Tibial nerve (tissue), 4 donors: ENCODE measurements around the gene ARF1. TPM values are rescaled to one million over a fixed set of nuclear protein-coding genes. Genes with fewer than 3 reads are reported as not detected.

ENCODE experiments used
- DNase-seq, 2 donors: peaks; one replicate each; pipeline ENCODE4 v3.0.0-alpha.2; 2019; ENCODE audit warnings: low spot score in 2 of 2
- H3K27ac ChIP-seq, 4 donors: fragments of 200-600 bp; sonication (generic) in 3 of 4; one replicate each; pipeline ENCODE4 v1.5.1; 2017 to 2019; ENCODE audit warnings: mild to moderate bottlenecking in 1 of 4
- H3K27me3 ChIP-seq, 2 donors: fragments of 200-600 bp; sonication (generic) in 1 of 2; one replicate each; pipeline versions ENCODE4 v1.5.1 to v1.6.0; 2017 to 2019
- H3K36me3 ChIP-seq, 3 donors: fragments of 200-600 bp; sonication (generic); one replicate each; pipeline ENCODE4 v1.5.1; 2018 to 2019
- H3K4me1 ChIP-seq, 4 donors: fragments of 200-600 bp; sonication (generic) in 3 of 4; one replicate each; pipeline ENCODE4 v1.5.1; 2017 to 2019
- H3K4me3 ChIP-seq, 4 donors: fragments of 200-600 bp; sonication (generic) in 3 of 4; one replicate each; pipeline ENCODE4 v1.5.1; 2017 to 2019; ENCODE audit warnings: mild to moderate bottlenecking in 1 of 4, moderate library complexity in 1 of 4
- H3K9me3 ChIP-seq, 4 donors: fragments of 200-600 bp; sonication (generic) in 3 of 4; one replicate each; pipeline ENCODE4 v1.5.1; 2017 to 2019
- CTCF ChIP-seq, 5 experiments: fragments of 200-600 bp in 3 of 5; fragments of 450-650 bp in 2 of 5; sonication (generic) in 3 of 5; IDR thresholded peaks; one replicate each; pipeline ENCODE4 v1.5.1; 2016 to 2019; ENCODE audit warnings: antibody characterized with exemption in 5 of 5, mild to moderate bottlenecking in 3 of 5, moderate library complexity in 2 of 5
- EP300 ChIP-seq, 2 donors: sonication (generic); formaldehyde crosslinking; IDR thresholded peaks; one replicate each; pipeline ENCODE4 v1.6.1; 2017; ENCODE audit warnings: antibody characterized with exemption in 2 of 2, mild to moderate bottlenecking in 1 of 2
- POLR2A ChIP-seq, 2 donors: fragments of 450-650 bp; IDR thresholded peaks; one replicate each; pipeline ENCODE4 v1.6.1; 2017; ENCODE audit warnings: antibody characterized with exemption in 2 of 2, mild to moderate bottlenecking in 2 of 2, moderate library complexity in 2 of 2
- WGBS, 2 donors: methylation state at CpG; one replicate each; pipeline ENCODE4 v1.1.5; 2018; 5-methylcytosine and 5-hydroxymethylcytosine counted together
- total RNA-seq, 4 donors: library from RNA; depleted of rRNA; stranded (reverse); fragments of >200 nt; gene quantifications; one replicate each; pipeline ENCODE4 v1.1.0, GENCODE V29; 2016

The ARF1 gene
- total RNA-seq, 4 donors from 2014 or later, result 251 to 311 (median 258) TPM

GRCh38 chr1:228105996-228106799 lies 23.7 kb downstream of the ARF1 start:
- no peak overlapping the region for H3K4me3 ChIP-seq
- H3K9me3 ChIP-seq, result no peaks in the 10 kb centered on the region
- no peak overlapping the region for H3K27ac ChIP-seq
- H3K36me3 ChIP-seq, result peaks cover 0 to 34% (median 0%) of the 10 kb centered on the region in 3 donors
- WGBS, 2 donors, result 73 to 82% methylated on average over 8 of the region's 8 CpGs
- no peaks in the 10 kb centered on the region for H3K27me3 ChIP-seq
- DNase-seq, result no peak
- H3K4me1 ChIP-seq, result peaks cover 0 to 48% (median 29%) of the 10 kb centered on the region in 4 donors
- TF ChIP-seq EP300 (IDR thresholded peaks at IDR 0.05) (no peak), CTCF (IDR thresholded peaks at IDR 0.05) (no peak), POLR2A (IDR thresholded peaks at IDR 0.05) (no peak)

- peaks cover 0 to 42% (median 25%) of the 10 kb centered on the region in 4 donors for H3K4me1 ChIP-seq
- no peak for TF ChIP-seq EP300 (IDR thresholded peaks at IDR 0.05)
- TF ChIP-seq CTCF (IDR thresholded peaks at IDR 0.05), result no peak
- no peak for TF ChIP-seq POLR2A (IDR thresholded peaks at IDR 0.05)
These were observed 24.2 kb downstream of the ARF1 start for GRCh38 chr1:228106800-228107054.

GRCh38 chr1:228107636-228108035 lies 25.1 kb downstream of the ARF1 start:
- Histone ChIP-seq H3K9me3 (no peaks in the 10 kb centered on the region), H3K4me1 (peaks cover 0 to 35% (median 17%) of the 10 kb centered on the region in 4 donors), H3K27me3 (no peaks in the 10 kb centered on the region), H3K27ac (peak overlapping the region in 2 of 4 donors; percentile 96 to 99), H3K36me3 (peaks cover 0 to 32% (median 0%) of the 10 kb centered on the region in 3 donors), H3K4me3 (no peak overlapping the region)
- no peak for TF ChIP-seq CTCF (IDR thresholded peaks at IDR 0.05)
- no peak for TF ChIP-seq EP300 (IDR thresholded peaks at IDR 0.05)
- TF ChIP-seq POLR2A (IDR thresholded peaks at IDR 0.05), result no peak
- WGBS, 2 donors, result 88 to 92% methylated on average over 18 to 19 of the region's 19 CpGs
- no peak for DNase-seq

More at GRCh38 chr1:228106800-228107054, 24.2 kb downstream of the ARF1 start:
- Histone ChIP-seq H3K9me3 (no peaks in the 10 kb centered on the region), H3K27ac (no peak overlapping the region), H3K4me3 (no peak overlapping the region), H3K27me3 (no peaks in the 10 kb centered on the region), H3K36me3 (peaks cover 0 to 32% (median 0%) of the 10 kb centered on the region in 3 donors)
- 86% methylated on average over 9 of the region's 9 CpGs for WGBS, 2 donors
- DNase-seq, result no peak

- TF ChIP-seq EP300 (IDR thresholded peaks at IDR 0.05) (no peak), POLR2A (IDR thresholded peaks at IDR 0.05) (no peak), CTCF (IDR thresholded peaks at IDR 0.05) (no peak)
- no peaks in the 10 kb centered on the region for H3K9me3 ChIP-seq
- peak overlapping the region; percentile 74 to 99 (median 92) for H3K4me3 ChIP-seq
- WGBS, 2 donors, result 78 to 80% methylated on average over 11 of the region's 11 CpGs
- peaks cover 0 to 35% (median 17%) of the 10 kb centered on the region in 4 donors for H3K4me1 ChIP-seq
- peak overlapping the region; percentile 93 to 99 (median 98) for H3K27ac ChIP-seq
- H3K36me3 ChIP-seq, result peaks cover 0 to 32% (median 0%) of the 10 kb centered on the region in 3 donors
- no peaks in the 10 kb centered on the region for H3K27me3 ChIP-seq
- DNase-seq, result no peak
These were observed 25.7 kb downstream of the ARF1 start for GRCh38 chr1:228108055-228108690.

DNA sequence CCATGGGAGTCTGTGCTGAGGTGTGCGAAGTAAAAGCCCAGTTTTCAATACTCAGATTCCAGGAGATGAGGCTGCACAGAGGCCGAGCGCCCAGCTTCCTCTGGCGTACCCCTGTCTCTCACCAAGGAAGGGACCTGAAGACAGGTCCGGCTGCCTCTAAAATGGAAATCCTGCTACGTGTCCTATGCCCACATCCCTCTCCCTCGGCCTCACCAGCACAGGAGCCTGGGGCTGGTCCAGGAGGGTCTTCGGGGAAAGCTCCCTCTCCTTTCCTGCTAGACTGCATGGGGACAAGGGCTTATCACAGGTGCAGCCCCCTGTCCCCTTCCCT lies 26.2 kb downstream of the ARF1 start:
- H3K27me3 ChIP-seq, result no peaks in the 10 kb centered on the region
- no peak for TF ChIP-seq CTCF (IDR thresholded peaks at IDR 0.05)
- TF ChIP-seq POLR2A (IDR thresholded peaks at IDR 0.05), result no peak
- TF ChIP-seq EP300 (IDR thresholded peaks at IDR 0.05), result no peak
- peak overlapping the region; percentile 74 to 99 (median 92) for H3K4me3 ChIP-seq
- peaks cover 0 to 32% (median 0%) of the 10 kb centered on the region in 3 donors for H3K36me3 ChIP-seq
- peak overlapping the region; percentile 93 to 99 (median 98) for H3K27ac ChIP-seq
- no peaks in the 10 kb centered on the region for H3K9me3 ChIP-seq
- 2 to 5% methylated on average over 5 to 8 of the region's 8 CpGs for WGBS, 2 donors
- peaks cover 0 to 30% (median 16%) of the 10 kb centered on the region in 4 donors for H3K4me1 ChIP-seq
- no peak for DNase-seq
